Measurements from ENCODE around the gene TTC36. TPM values are rescaled to one million over a fixed set of nuclear protein-coding genes. Genes with fewer than 3 reads are reported as not detected.
A peak's percentile ranks its signal among the peaks of the same experiment; 100 is the strongest.

The TTC36 gene
- total and polyA plus RNA-seq, 2 of the 13 experiments (the other 11 are each of a cell fraction or from before 2014, with no cell fraction given), result 0.13 to 0.40 TPM

GRCh38 chr11:118530683-118531596 is 3.7 kb downstream of the TTC36 start, which contains the start of gene TMEM25 (continued):
- TF ChIP-seq MXD4 (CRISPR knock-in tag; IDR thresholded peaks at IDR 0.05) (peak; percentile 48), MEIS2 (CRISPR knock-in tag; IDR thresholded peaks at IDR 0.05) (peak; percentile 35), ATF6 (CRISPR knock-in tag; conservative IDR thresholded peaks at IDR 0.05) (no peak; the same call in 1 of the 2 replicates), ZNF569 (CRISPR knock-in tag; IDR thresholded peaks at IDR 0.05; ENCODE audit: borderline replicate concordance) (no peak), MYC (CRISPR knock-in tag; IDR thresholded peaks at IDR 0.05; ENCODE audit: borderline replicate concordance) (peak; percentile 84; the same call in 1 of the 2 replicates), ZNF543 (CRISPR knock-in tag; IDR thresholded peaks at IDR 0.05) (peak; percentile 78; the same call in 1 of the 2 replicates), NONO (IDR thresholded peaks at IDR 0.05) (no peak), NONO (CRISPR knock-in tag; conservative IDR thresholded peaks at IDR 0.05) (peak; percentile 83), ARID2 (CRISPR knock-in tag; IDR thresholded peaks at IDR 0.05; ENCODE audit: borderline replicate concordance) (peak; percentile 67; the same call in 1 of the 2 replicates), ZNF414 (CRISPR knock-in tag; IDR thresholded peaks at IDR 0.05) (no peak), ZNF354B (CRISPR knock-in tag; IDR thresholded peaks at IDR 0.05) (no peak), KDM5B (CRISPR knock-in tag; IDR thresholded peaks at IDR 0.05; ENCODE audit: borderline replicate concordance) (peak; percentile 88; the same call in 1 of the 2 replicates), SIN3B (IDR thresholded peaks at IDR 0.05; ENCODE audit: low read length) (peak; percentile 29; the same call in 1 of the 2 replicates), RORA (CRISPR knock-in tag; IDR thresholded peaks at IDR 0.05) (no peak), MATR3 (CRISPR knock-in tag; IDR thresholded peaks at IDR 0.05) (no peak), HNRNPH1 (optimal IDR thresholded peaks at IDR 0.05; ENCODE audit: low read depth, low read length) (no peak), TFAP4 (IDR thresholded peaks at IDR 0.05; ENCODE audit: borderline replicate concordance, low read depth) (peak; percentile 38; the same call in 1 of the 2 replicates)
- TF ChIP-seq, protein P1, sequence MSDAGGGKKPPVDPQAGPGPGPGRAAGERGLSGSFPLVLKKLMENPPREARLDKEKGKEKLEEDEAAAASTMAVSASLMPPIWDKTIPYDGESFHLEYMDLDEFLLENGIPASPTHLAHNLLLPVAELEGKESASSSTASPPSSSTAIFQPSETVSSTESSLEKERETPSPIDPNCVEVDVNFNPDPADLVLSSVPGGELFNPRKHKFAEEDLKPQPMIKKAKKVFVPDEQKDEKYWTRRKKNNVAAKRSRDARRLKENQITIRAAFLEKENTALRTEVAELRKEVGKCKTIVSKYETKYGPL (CRISPR knock-in tag; IDR thresholded peaks at IDR 0.05), result no peak
- TF ChIP-seq, protein P2, sequence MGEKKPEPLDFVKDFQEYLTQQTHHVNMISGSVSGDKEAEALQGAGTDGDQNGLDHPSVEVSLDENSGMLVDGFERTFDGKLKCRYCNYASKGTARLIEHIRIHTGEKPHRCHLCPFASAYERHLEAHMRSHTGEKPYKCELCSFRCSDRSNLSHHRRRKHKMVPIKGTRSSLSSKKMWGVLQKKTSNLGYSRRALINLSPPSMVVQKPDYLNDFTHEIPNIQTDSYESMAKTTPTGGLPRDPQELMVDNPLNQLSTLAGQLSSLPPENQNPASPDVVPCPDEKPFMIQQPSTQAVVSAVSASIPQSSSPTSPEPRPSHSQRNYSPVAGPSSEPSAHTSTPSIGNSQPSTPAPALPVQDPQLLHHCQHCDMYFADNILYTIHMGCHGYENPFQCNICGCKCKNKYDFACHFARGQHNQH (CRISPR knock-in tag; IDR thresholded peaks at IDR 0.05), result peak; percentile 26; the same call in 1 of the 2 replicates
- TF ChIP-seq, protein P3, sequence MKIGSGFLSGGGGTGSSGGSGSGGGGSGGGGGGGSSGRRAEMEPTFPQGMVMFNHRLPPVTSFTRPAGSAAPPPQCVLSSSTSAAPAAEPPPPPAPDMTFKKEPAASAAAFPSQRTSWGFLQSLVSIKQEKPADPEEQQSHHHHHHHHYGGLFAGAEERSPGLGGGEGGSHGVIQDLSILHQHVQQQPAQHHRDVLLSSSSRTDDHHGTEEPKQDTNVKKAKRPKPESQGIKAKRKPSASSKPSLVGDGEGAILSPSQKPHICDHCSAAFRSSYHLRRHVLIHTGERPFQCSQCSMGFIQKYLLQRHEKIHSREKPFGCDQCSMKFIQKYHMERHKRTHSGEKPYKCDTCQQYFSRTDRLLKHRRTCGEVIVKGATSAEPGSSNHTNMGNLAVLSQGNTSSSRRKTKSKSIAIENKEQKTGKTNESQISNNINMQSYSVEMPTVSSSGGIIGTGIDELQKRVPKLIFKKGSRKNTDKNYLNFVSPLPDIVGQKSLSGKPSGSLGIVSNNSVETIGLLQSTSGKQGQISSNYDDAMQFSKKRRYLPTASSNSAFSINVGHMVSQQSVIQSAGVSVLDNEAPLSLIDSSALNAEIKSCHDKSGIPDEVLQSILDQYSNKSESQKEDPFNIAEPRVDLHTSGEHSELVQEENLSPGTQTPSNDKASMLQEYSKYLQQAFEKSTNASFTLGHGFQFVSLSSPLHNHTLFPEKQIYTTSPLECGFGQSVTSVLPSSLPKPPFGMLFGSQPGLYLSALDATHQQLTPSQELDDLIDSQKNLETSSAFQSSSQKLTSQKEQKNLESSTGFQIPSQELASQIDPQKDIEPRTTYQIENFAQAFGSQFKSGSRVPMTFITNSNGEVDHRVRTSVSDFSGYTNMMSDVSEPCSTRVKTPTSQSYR (CRISPR knock-in tag; IDR thresholded peaks at IDR 0.05; ENCODE audit: borderline replicate concordance), result peak; percentile 65

Measured in HepG2 (cell line).